SU-DHL-6 (cell line): Measurements from ENCODE around the gene DLG2.

ENCODE experiments used
- CTCF ChIP-seq: fragments of 200-600 bp; sonication (generic); IDR thresholded peaks from one replicate; pipeline ENCODE4 v1.5.1; 2017; ENCODE audit warnings: antibody characterized with exemption, mild to moderate bottlenecking, low read length, moderate library complexity; ENCODE audit not compliant: insufficient read depth, poor library complexity, severe bottlenecking
- EZH2phosphoT487 ChIP-seq: fragments of 200-600 bp; sonication (generic), shearing (Covaris generic); conservative IDR thresholded peaks from 2 replicates; pipeline ENCODE4 v1.6.1; 2018; ENCODE audit warnings: mild to moderate bottlenecking, antibody characterized with exemption, low read length, moderate library complexity, mixed read lengths

- TF ChIP-seq CTCF (no peak), EZH2phosphoT487 (no peak)
Observed at GRCh38 chr11:83441601-83442000, 2185.5 kb downstream of the DLG2 start.
